Natural killer cell (primary cell): ENCODE results near the gene CD151. TPM values are rescaled to one million over a fixed set of nuclear protein-coding genes. Genes with fewer than 3 reads are reported as not detected.

Source experiments
- ATAC-seq, 3 donors: fragments of 150-1000 bp in 2 of 3; fragments of 200-7000 bp in 1 of 3; cut with Tn5 transposase; 1 replicate in 1 of 3; 2 replicates in 2 of 3; pipeline ENCODE4 v1.10.0; 2021; ENCODE audit warnings: mild to moderate bottlenecking in 2 of 3, moderate library complexity in 2 of 3
- DNase-seq, 2 donors: peaks; one replicate each; pipeline versions ENCODE4 v3.0.0 to v3.0.0-alpha.2; 2013 to 2021; ENCODE audit warnings: mixed read lengths in 1 of 2
- H3K27ac ChIP-seq: one replicate; pipeline ENCODE4 v1.5.1; 2013; ENCODE audit warnings: mild to moderate bottlenecking, low read length
- H3K27me3 ChIP-seq: one replicate; pipeline ENCODE4 v1.6.1; 2013; ENCODE audit warnings: low read length; ENCODE audit not compliant: control insufficient read depth, insufficient read depth
- H3K36me3 ChIP-seq: one replicate; pipeline ENCODE4 v1.6.1; 2013; ENCODE audit warnings: low read length; ENCODE audit not compliant: control insufficient read depth, insufficient read depth
- H3K4me1 ChIP-seq: one replicate; pipeline ENCODE4 v1.6.1; 2013; ENCODE audit warnings: low read length; ENCODE audit not compliant: control insufficient read depth, insufficient read depth
- H3K4me3 ChIP-seq: one replicate; pipeline ENCODE4 v1.5.1; 2013; ENCODE audit warnings: low read length
- H3K9me3 ChIP-seq: one replicate; pipeline ENCODE4 v1.6.1; 2013; ENCODE audit warnings: low read length; ENCODE audit not compliant: control insufficient read depth, insufficient read depth
- H3K27ac Mint-ChIP-seq, 2 donors: one replicate each; pipeline ENCODE4 v1.8.0; 2022; ENCODE audit warnings: mild to moderate bottlenecking in 2 of 2, mixed read lengths in 2 of 2, moderate library complexity in 1 of 2
- H3K27me3 Mint-ChIP-seq, 2 donors: one replicate each; pipeline ENCODE4 v1.8.0; 2022; ENCODE audit warnings: low read depth in 2 of 2, mixed read lengths in 2 of 2
- H3K36me3 Mint-ChIP-seq: one replicate; pipeline ENCODE4 v1.8.0; 2022; ENCODE audit warnings: mixed read lengths
- H3K4me1 Mint-ChIP-seq, 2 donors: one replicate each; pipeline ENCODE4 v1.8.0; 2022; ENCODE audit warnings: mixed read lengths in 2 of 2
- H3K4me3 Mint-ChIP-seq: one replicate; pipeline ENCODE4 v1.8.0; 2022; ENCODE audit warnings: mild to moderate bottlenecking, moderate library complexity, mixed read lengths
- H3K9me3 Mint-ChIP-seq, 2 donors: one replicate each; pipeline ENCODE4 v1.8.0; 2022; ENCODE audit warnings: mixed read lengths in 2 of 2
- WGBS: methylation state at CpG from one replicate; pipeline ENCODE4 v1.1.7; 2013; ENCODE audit warnings: missing lambda C conversion rate; ENCODE audit not compliant: insufficient coverage; 5-methylcytosine and 5-hydroxymethylcytosine counted together
- intact Hi-C: fragments of 100-400 bp; cut with micrococcal nuclease; formaldehyde crosslinking; loops from one replicate; pipeline ENCODE4 v1.14.2; 2022
- total RNA-seq, 4 donors: library from RNA; stranded (reverse); fragments of 120-200 nt in 1 of 4; gene quantifications; one replicate each; pipeline versions ENCODE4 v1.2.3 to v1.2.4, GENCODE V29; 2013 to 2022
- TF ChIP-seq, protein P1 (sequence below): fragments of 200-600 bp; IDR thresholded peaks from one replicate; pipeline ENCODE4 v1.8.0; 2022; ENCODE audit warnings: antibody characterized with exemption

Gene CD151
- total RNA-seq, 3 donors from 2014 or later (not counting 1 experiment from before 2014, with no cell fraction given): 40.9 to 68.3 (median 52.9) TPM

DNA sequence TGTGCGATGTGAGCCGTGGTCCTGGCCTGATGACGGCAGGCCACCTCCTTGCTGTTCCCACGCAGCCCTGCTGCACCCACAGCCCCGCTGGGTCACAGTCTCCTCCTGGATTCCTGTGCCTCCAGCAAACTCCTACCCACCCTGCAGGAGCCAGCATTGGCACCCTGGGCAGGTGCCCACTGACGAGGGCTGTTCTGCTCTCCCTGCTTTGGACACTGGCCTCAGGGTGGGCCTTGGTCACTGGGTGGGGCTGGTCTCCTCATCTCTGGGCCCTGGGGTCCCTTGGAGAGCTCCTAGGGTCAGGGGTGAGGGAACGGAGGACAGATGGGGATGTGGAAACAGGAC, 22.6 kb downstream of the CD151 start:
- no peak for DNase-seq
- H3K36me3 Mint-ChIP-seq: no peaks in the 10 kb centered on the region
- no peaks in the 10 kb centered on the region for H3K27me3 Mint-ChIP-seq
- H3K9me3 Mint-ChIP-seq: no peaks in the 10 kb centered on the region
- TF ChIP-seq, protein P1, sequence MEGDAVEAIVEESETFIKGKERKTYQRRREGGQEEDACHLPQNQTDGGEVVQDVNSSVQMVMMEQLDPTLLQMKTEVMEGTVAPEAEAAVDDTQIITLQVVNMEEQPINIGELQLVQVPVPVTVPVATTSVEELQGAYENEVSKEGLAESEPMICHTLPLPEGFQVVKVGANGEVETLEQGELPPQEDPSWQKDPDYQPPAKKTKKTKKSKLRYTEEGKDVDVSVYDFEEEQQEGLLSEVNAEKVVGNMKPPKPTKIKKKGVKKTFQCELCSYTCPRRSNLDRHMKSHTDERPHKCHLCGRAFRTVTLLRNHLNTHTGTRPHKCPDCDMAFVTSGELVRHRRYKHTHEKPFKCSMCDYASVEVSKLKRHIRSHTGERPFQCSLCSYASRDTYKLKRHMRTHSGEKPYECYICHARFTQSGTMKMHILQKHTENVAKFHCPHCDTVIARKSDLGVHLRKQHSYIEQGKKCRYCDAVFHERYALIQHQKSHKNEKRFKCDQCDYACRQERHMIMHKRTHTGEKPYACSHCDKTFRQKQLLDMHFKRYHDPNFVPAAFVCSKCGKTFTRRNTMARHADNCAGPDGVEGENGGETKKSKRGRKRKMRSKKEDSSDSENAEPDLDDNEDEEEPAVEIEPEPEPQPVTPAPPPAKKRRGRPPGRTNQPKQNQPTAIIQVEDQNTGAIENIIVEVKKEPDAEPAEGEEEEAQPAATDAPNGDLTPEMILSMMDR: no peak
- H3K27ac ChIP-seq: no peak overlapping the region
- no peak overlapping the region for H3K4me3 ChIP-seq
- no peaks in the 10 kb centered on the region for H3K27me3 ChIP-seq
- peaks cover 7 to 12% of the 10 kb centered on the region in 2 donors for H3K4me1 Mint-ChIP-seq
- WGBS: 93% methylated on average over 7 of the region's 7 CpGs
- H3K36me3 ChIP-seq: no peaks in the 10 kb centered on the region
- no peak for ATAC-seq
- no peaks in the 10 kb centered on the region for H3K9me3 ChIP-seq
- H3K4me3 Mint-ChIP-seq: no peak overlapping the region
- peaks cover 15% of the 10 kb centered on the region for H3K4me1 ChIP-seq
- no peak overlapping the region for H3K27ac Mint-ChIP-seq
- intact Hi-C loops: no loop called here

DNA sequence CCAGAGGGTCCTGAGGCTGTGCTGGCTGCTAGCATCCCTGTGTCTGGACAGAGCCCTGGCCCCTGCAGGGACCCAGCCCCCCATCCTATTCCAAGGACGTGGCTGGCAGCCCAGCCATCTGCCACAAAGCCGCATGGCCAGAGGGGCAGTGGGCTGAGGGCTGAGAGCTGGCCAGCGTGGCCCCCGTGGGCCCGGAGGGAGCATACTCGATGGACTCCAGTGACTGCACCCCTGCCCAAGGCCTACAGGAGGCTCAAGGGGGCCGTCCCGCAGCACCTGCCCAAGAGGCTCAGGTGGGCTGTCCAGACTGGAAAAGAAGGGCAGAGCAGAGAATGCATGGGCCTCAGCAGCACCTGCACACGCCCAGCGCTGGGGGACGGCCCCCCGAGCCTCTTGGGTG, 23.0 kb downstream of the CD151 start:
- Mint-ChIP-seq H3K4me1 (peaks cover 7 to 12% of the 10 kb centered on the region in 2 donors), H3K27me3 (no peaks in the 10 kb centered on the region), H3K9me3 (no peaks in the 10 kb centered on the region), H3K36me3 (no peaks in the 10 kb centered on the region), H3K4me3 (no peak overlapping the region), H3K27ac (no peak overlapping the region)
- H3K27ac ChIP-seq: no peak overlapping the region
- H3K36me3 ChIP-seq: no peaks in the 10 kb centered on the region
- H3K27me3 ChIP-seq: no peaks in the 10 kb centered on the region
- TF ChIP-seq, protein P1: no peak
- no peak overlapping the region for H3K4me3 ChIP-seq
- H3K9me3 ChIP-seq: no peaks in the 10 kb centered on the region
- DNase-seq (no peak), ATAC-seq (no peak)
- intact Hi-C loops: no loop called here
- 91% methylated on average over 12 of the region's 12 CpGs for WGBS
- H3K4me1 ChIP-seq: peaks cover 15% of the 10 kb centered on the region

DNA sequence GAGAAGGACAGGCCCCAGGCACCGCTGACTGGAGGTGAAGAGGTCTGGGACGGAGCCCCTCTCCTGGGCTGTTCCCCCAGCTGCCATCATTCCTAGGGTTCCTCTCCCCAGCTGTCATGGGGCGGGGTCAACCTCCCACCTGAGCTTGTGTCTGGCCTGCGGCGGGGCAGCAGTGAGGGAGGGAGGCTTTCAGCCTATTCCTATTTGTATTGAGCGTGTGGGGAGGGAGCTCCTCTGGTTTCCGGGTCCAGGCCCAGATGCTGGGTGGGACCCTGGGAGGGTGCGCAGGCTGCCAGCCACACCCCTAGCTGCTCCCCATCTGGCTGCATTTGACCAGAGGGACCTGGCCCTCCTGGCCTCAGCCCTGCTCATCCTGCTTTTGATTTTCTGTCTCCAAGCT, 23.6 kb downstream of the CD151 start:
- Histone ChIP-seq H3K27me3 (no peaks in the 10 kb centered on the region), H3K4me3 (no peak overlapping the region), H3K36me3 (no peaks in the 10 kb centered on the region), H3K4me1 (peaks cover 15% of the 10 kb centered on the region), H3K27ac (no peak overlapping the region), H3K9me3 (no peaks in the 10 kb centered on the region)
- TF ChIP-seq, protein P1: no peak
- intact Hi-C loops: no loop called here
- H3K4me3 Mint-ChIP-seq: no peak overlapping the region
- H3K4me1 Mint-ChIP-seq: peaks cover 7 to 12% of the 10 kb centered on the region in 2 donors
- 94% methylated on average over 7 of the region's 8 CpGs for WGBS
- no peak for ATAC-seq
- no peaks in the 10 kb centered on the region for H3K27me3 Mint-ChIP-seq
- H3K36me3 Mint-ChIP-seq: no peaks in the 10 kb centered on the region
- H3K9me3 Mint-ChIP-seq: no peaks in the 10 kb centered on the region
- H3K27ac Mint-ChIP-seq: peak overlapping the region in 1 of 2 donors; percentile 55
- no peak for DNase-seq

DNA sequence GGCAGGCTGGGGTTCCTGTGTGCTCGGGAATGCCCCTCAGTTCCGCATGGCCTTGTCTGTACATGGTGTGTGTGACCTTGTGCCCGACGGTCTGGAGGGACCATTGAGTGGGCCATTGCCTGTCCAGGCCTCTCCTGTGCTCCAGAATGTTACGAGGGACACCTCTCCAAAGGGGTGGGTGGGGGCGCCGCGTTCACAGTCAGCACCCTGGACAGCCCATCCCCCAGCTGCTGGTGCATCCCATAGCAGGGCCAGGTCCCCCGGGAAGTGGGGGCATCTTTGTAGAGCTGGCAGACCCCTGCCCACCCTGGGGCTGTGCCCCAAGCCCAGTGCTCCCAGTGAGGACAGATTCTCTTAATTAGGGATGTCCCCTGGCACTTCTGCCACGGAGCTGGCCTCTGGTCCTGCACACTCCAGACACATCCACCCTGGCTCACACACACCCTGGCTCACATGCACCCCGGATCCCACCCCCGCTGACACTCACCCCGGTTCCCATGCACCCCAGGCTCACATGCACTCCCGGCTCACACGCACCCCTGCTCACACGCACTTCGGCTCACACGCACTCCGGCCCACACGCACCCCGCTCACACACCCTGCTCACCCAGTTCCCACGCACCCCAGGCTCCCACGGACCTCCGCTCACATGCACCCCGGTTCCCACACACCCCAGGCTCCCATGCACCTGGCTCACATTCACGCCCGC, 25.5 kb downstream of the CD151 start:
- H3K27me3 ChIP-seq: no peaks in the 10 kb centered on the region
- Mint-ChIP-seq H3K36me3 (no peaks in the 10 kb centered on the region), H3K4me3 (no peak overlapping the region), H3K4me1 (peaks cover 7 to 12% of the 10 kb centered on the region in 2 donors), H3K27me3 (no peaks in the 10 kb centered on the region), H3K9me3 (no peaks in the 10 kb centered on the region), H3K27ac (peak overlapping the region in 1 of 2 donors; percentile 38)
- TF ChIP-seq, protein P1: no peak
- no peak overlapping the region for H3K27ac ChIP-seq
- intact Hi-C loops: no loop called here
- WGBS: 92% methylated on average over 27 of the region's 27 CpGs
- no peak for DNase-seq
- no peak overlapping the region for H3K4me3 ChIP-seq
- H3K9me3 ChIP-seq: no peaks in the 10 kb centered on the region
- no peaks in the 10 kb centered on the region for H3K36me3 ChIP-seq
- peaks cover 15% of the 10 kb centered on the region for H3K4me1 ChIP-seq
- ATAC-seq: no peak
